ENCODE results near the gene INPP4B.
A peak's percentile ranks its signal among the peaks of the same experiment; 100 is the strongest.

Gene INPP4B

GRCh38 chr4:142434519-142435224 is 411.4 kb downstream of the INPP4B start:
- Histone ChIP-seq H3K27me3 (no peaks in the 10 kb centered on the region), H3K9me3 (replicated peaks in 1 of 11) (peaks cover 0 to 4% (median 0%) of the 10 kb centered on the region in 11 experiments; a peak in 3 of 22 replicates), H3K9ac (no peak overlapping the region), H3K4me1 (no peaks in the 10 kb centered on the region), H3K36me3 (no peaks in the 10 kb centered on the region), H4K20me1 (no peaks in the 10 kb centered on the region), H3K4me2 (no peak overlapping the region), H3K4me3 (no peak overlapping the region), H3K27ac (no peak overlapping the region)
- TF ChIP-seq Cebpa-rat (IDR thresholded peaks at IDR 0.05): no peak

GRCh38 chr4:142428715-142429114 is 417.4 kb downstream of the INPP4B start:
- H3K4me3 ChIP-seq: no peak overlapping the region
- no peak overlapping the region for H3K27ac ChIP-seq
- H3K4me1 ChIP-seq: no peaks in the 10 kb centered on the region
- H3K9me3 ChIP-seq (replicated peaks in 1 of 11): no peaks in the 10 kb centered on the region
- H3K4me2 ChIP-seq: no peak overlapping the region
- no peaks in the 10 kb centered on the region for H3K27me3 ChIP-seq
- no peaks in the 10 kb centered on the region for H4K20me1 ChIP-seq
- H3K36me3 ChIP-seq: no peaks in the 10 kb centered on the region
- TF ChIP-seq Cebpa-rat (IDR thresholded peaks at IDR 0.05): no peak
- H3K9ac ChIP-seq: no peak overlapping the region

GRCh38 chr4:142427456-142427855 is 418.6 kb downstream of the INPP4B start:
- no peak overlapping the region for H3K4me2 ChIP-seq
- no peak overlapping the region for H3K27ac ChIP-seq
- no peaks in the 10 kb centered on the region for H3K4me1 ChIP-seq
- TF ChIP-seq Cebpa-rat (IDR thresholded peaks at IDR 0.05): no peak
- H3K4me3 ChIP-seq: no peak overlapping the region
- no peaks in the 10 kb centered on the region for H3K36me3 ChIP-seq
- no peaks in the 10 kb centered on the region for H4K20me1 ChIP-seq
- H3K9me3 ChIP-seq (replicated peaks in 1 of 11): no peaks in the 10 kb centered on the region
- H3K27me3 ChIP-seq: no peaks in the 10 kb centered on the region
- no peak overlapping the region for H3K9ac ChIP-seq

- Histone ChIP-seq H3K9ac (no peak overlapping the region), H3K4me1 (no peaks in the 10 kb centered on the region), H3K27ac (no peak overlapping the region), H3K4me2 (no peak overlapping the region), H3K27me3 (no peaks in the 10 kb centered on the region), H4K20me1 (no peaks in the 10 kb centered on the region), H3K36me3 (no peaks in the 10 kb centered on the region), H3K4me3 (no peak overlapping the region), H3K9me3 (replicated peaks in 1 of 11) (no peaks in the 10 kb centered on the region)
- no peak for TF ChIP-seq Cebpa-rat (IDR thresholded peaks at IDR 0.05)
Observed at GRCh38 chr4:142423861-142424260, 422.2 kb downstream of the INPP4B start.

GRCh38 chr4:142420311-142421095 is 425.6 kb downstream of the INPP4B start:
- Histone ChIP-seq H3K4me1 (peaks cover 0 to 4% (median 0%) of the 10 kb centered on the region in 10 experiments; a peak in 1 of 20 replicates), H3K4me2 (no peak overlapping the region), H3K9ac (no peak overlapping the region), H3K4me3 (no peak overlapping the region), H3K36me3 (no peaks in the 10 kb centered on the region), H4K20me1 (no peaks in the 10 kb centered on the region), H3K9me3 (replicated peaks in 1 of 11) (no peaks in the 10 kb centered on the region), H3K27me3 (no peaks in the 10 kb centered on the region), H3K27ac (no peak overlapping the region)
- TF ChIP-seq Cebpa-rat (IDR thresholded peaks at IDR 0.05): no peak

- H3K27me3 ChIP-seq: no peaks in the 10 kb centered on the region
- no peaks in the 10 kb centered on the region for H4K20me1 ChIP-seq
- no peak overlapping the region for H3K27ac ChIP-seq
- no peak overlapping the region for H3K9ac ChIP-seq
- H3K36me3 ChIP-seq: no peaks in the 10 kb centered on the region
- peaks cover 0 to 5% (median 0%) of the 10 kb centered on the region in 11 experiments; a peak in 4 of 22 replicates for H3K9me3 ChIP-seq (replicated peaks in 1 of 11)
- H3K4me1 ChIP-seq: peaks cover 0 to 4% (median 0%) of the 10 kb centered on the region in 10 experiments; a peak in 1 of 20 replicates
- no peak overlapping the region for H3K4me3 ChIP-seq
- H3K4me2 ChIP-seq: no peak overlapping the region
- no peak for TF ChIP-seq Cebpa-rat (IDR thresholded peaks at IDR 0.05)
Observed at GRCh38 chr4:142419712-142420111, 426.4 kb downstream of the INPP4B start.

GRCh38 chr4:142418697-142419096 is 427.4 kb downstream of the INPP4B start:
- H4K20me1 ChIP-seq: no peaks in the 10 kb centered on the region
- no peaks in the 10 kb centered on the region for H3K36me3 ChIP-seq
- no peak overlapping the region for H3K9ac ChIP-seq
- H3K9me3 ChIP-seq (replicated peaks in 1 of 11): peaks cover 0 to 6% (median 0%) of the 10 kb centered on the region in 11 experiments; a peak in 4 of 22 replicates
- H3K4me2 ChIP-seq: no peak overlapping the region
- peaks cover 0 to 4% (median 0%) of the 10 kb centered on the region in 10 experiments; a peak in 1 of 20 replicates for H3K4me1 ChIP-seq
- no peak overlapping the region for H3K27ac ChIP-seq
- H3K4me3 ChIP-seq: no peak overlapping the region
- no peak for TF ChIP-seq Cebpa-rat (IDR thresholded peaks at IDR 0.05)
- no peaks in the 10 kb centered on the region for H3K27me3 ChIP-seq

- Histone ChIP-seq H3K36me3 (no peaks in the 10 kb centered on the region), H3K27me3 (no peaks in the 10 kb centered on the region), H3K9ac (no peak overlapping the region), H3K4me1 (peaks cover 0 to 4% (median 0%) of the 10 kb centered on the region in 10 experiments; a peak in 1 of 20 replicates), H3K4me3 (no peak overlapping the region), H4K20me1 (no peaks in the 10 kb centered on the region), H3K9me3 (replicated peaks in 1 of 11) (peaks cover 0 to 6% (median 0%) of the 10 kb centered on the region in 11 experiments; a peak in 4 of 22 replicates), H3K4me2 (peak overlapping the region in 2 of 11 experiments; percentile 1 to 25; a peak in 1 of 22 replicates), H3K27ac (no peak overlapping the region)
- TF ChIP-seq Cebpa-rat (IDR thresholded peaks at IDR 0.05): no peak
Observed at GRCh38 chr4:142416711-142417275, 429.3 kb downstream of the INPP4B start.

- no peaks in the 10 kb centered on the region for H3K27me3 ChIP-seq
- no peak for TF ChIP-seq Cebpa-rat (IDR thresholded peaks at IDR 0.05)
- no peak overlapping the region for H3K27ac ChIP-seq
- H3K4me1 ChIP-seq: peaks cover 0 to 4% (median 0%) of the 10 kb centered on the region in 10 experiments; a peak in 1 of 20 replicates
- no peak overlapping the region for H3K9ac ChIP-seq
- H4K20me1 ChIP-seq: no peaks in the 10 kb centered on the region
- no peak overlapping the region for H3K4me3 ChIP-seq
- H3K9me3 ChIP-seq (replicated peaks in 1 of 11): peaks cover 0 to 6% (median 0%) of the 10 kb centered on the region in 11 experiments; a peak in 4 of 22 replicates
- no peaks in the 10 kb centered on the region for H3K36me3 ChIP-seq
- H3K4me2 ChIP-seq: no peak overlapping the region
Observed at GRCh38 chr4:142416121-142416520, 430.0 kb downstream of the INPP4B start.
